GM18520 (cell line): ENCODE results near the gene ZIC1.

Experiments
- ATAC-seq: cut with Tn5 transposase; IDR thresholded peaks from one replicate; pipeline ENCODE4 v1.9.1; 2021; ENCODE audit not compliant: unreplicated experiment

Gene ZIC1

GRCh38 chr3:147420353-147421183, 11.4 kb downstream of the ZIC1 start:
- ATAC-seq, result no peak

DNA sequence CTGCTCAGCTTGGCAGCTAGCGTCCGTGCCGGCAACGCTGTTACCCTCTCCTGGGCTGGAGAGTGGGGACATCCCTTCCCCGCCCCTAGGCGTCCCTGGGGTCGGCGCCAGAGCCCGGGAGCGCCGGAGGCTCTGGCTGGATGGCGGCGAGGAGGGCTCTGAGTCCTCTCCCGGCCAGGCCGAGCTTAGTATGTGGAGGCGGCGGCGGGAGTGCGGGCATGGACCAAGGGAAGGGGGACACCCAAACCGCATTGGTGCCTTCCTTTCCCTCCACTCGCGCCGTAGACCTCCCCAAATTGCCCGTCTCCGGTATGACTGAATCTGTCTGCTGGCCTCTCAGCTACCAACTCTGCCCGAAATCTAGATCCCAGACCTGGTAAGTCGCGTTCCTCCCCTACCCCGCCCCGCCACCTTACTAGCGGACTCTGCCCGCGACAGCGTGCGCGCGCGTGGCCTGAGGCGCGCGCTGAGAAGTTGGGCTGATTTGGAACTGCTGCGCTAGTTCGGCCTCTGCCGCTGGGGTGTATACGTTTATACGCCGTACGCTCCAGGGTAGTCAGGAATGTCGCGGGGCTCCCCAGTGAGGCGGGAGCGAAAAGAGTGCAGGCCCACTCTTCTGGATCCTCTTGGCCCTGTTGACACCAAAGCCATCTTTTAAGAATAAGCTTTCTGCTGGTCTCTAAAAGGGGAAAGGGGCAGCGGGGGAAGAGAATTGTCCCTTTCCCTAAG, 12.2 kb downstream of the ZIC1 start:
- no peak for ATAC-seq

DNA sequence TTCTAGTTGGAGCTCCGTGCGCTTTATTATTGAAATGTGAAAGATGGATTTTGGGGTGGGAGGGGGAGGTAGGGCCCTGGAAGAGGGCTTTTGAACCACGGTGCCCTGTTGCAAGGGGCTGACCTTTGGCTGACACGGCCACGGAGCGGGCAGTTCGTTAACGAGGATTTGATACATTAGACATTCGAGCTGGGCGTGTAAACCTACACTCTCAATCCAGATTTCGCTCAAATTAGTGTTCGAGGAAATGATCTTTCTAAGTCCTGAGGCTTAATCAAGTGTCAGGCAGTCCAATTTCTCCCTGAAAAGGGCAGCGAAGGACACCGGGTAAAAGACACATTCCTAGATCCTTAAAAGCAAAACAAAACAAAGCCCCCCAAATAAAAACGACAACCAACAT, 13.0 kb downstream of the ZIC1 start:
- no peak for ATAC-seq

DNA sequence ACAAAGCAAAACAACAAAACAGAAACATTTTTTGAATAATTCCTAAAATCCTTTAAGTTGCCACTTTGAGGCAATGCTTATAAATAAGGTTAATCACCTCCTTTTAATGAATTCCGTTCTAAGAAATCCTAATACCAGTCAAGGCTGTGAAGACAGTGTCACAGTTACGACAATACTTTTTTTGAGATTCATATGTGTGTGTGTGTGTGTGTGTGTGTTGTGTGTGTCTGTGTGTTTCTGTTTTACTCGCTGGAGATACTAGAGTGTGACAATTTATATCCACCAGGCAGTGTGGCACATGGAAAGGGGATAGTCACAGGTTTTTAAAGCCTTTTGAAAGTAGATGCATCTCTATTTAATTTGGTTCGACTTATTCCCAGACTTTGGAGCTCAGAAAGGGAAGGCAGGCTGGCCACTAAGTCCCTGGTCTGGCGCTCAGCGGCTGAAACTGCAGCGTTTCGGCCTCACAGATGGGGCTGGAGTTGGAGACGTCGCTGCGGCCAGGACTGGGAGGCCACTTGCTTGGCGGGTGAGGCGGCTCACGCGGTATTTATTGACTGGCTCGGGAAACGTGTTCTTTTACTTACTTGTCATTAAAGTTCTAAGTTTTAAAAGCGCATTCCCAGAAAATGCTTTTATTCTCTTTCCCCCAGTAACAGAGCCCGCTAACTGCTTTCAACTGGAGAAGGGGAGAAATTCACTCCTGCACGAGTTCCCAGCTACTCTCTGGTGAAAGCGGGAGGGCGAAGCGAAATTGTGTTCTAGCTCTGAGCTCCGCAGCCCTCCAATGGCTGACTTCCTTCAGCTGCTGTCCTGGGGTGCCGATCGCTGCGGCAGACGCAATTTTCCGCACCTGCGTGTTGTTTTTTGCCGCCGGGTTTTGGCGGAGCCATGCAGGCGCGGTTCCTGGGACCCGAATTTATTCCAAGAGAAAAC, 13.7 kb downstream of the ZIC1 start:
- ATAC-seq, result no peak

DNA sequence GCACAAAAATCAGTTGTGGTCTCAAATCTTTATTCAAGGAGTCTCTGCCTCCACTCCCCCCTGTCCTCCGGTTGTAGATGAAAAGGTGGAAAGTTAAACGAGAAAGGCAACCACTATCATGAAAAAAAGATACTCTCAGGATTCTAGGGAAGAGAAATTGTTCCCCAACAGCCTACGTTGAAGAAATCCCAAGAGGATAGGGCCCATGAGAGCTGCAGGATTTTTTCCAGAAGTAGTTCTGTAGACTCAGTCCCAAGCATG, 14.3 kb downstream of the ZIC1 start:
- ATAC-seq, result no peak

GRCh38 chr3:147423798-147424580, 14.8 kb downstream of the ZIC1 start:
- ATAC-seq, result no peak

- no peak for ATAC-seq
These were observed 15.6 kb downstream of the ZIC1 start for GRCh38 chr3:147424581-147425387.

DNA sequence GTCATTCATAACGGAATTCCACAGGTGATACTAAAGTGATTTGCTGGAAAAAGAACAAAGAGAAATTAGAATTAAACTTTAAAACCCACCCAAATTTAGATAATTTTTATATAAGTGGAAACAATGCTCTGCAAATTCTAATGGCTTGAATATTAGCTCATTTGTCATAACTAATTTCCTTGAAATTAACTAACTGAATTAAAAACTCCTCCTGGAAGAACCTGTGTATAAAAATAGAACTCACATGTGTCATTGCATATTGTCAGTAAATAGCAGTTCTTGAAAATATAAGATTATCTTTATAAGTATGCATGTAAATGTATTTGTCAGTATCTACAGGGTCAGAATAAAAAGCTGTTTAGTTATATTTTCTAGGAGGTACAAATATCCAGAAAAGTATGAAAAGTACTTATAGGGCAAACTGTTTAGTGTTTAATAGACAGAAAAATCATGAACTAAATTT, 16.3 kb downstream of the ZIC1 start:
- ATAC-seq, result no peak

- no peak for ATAC-seq
These were observed 17.8 kb downstream of the ZIC1 start for GRCh38 chr3:147426931-147427330.

- ATAC-seq, result no peak
These were observed 18.6 kb downstream of the ZIC1 start for GRCh38 chr3:147427746-147428145.

GRCh38 chr3:147428326-147428725, 19.2 kb downstream of the ZIC1 start:
- ATAC-seq, result no peak

DNA sequence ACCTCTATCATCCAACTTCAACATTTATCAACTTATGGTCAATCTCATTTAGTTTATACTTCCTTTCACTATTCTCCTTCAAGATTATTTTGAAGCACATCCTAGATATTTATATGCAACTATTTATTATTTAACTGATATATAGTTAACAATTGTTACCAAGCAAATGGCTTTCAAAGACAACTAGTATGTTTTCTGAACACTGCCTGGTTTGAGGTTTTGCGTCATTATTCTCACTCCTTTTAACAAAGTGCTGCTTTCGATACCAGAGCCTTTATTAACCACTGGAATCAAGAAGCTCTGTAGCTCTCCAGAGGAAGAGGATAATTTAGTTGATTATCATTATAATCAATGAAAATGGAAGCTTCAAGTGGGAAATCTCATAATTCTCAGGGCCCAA, 19.6 kb downstream of the ZIC1 start:
- no peak for ATAC-seq

DNA sequence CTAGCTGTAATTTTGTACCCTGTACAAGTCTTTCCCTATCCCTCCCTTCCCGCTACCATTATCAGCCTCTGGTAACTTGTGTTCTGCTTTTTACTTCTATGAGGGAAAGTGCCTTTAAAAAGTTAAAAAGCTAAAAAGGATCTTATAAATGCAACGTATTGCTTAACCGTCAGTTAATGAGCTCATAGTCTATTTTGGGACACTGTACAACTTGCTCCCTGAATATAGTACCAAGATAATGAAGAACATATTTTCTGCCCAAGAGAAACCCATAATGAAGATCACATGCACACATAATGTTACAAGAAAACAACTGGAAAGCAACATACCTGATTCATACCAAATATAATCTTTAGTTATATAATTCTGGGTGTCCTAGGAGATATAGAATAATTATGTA, 22.6 kb downstream of the ZIC1 start:
- ATAC-seq, result no peak

DNA sequence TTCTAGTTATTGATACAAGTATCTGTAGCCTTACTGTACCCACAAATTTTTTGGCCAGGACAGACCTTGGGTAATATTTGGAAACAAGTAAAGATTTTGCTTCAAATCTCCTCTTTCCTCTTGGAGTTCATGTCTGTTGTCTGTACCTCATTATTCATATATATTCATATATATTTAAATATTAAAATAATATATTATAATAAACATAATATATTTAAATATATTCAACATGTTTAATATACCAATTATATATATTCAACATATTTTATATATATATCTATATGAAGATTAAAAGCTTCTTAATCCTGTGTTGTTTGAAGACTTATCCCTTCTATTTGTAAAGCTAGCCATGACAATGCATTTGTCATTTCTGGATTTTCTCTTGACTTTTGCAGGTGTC, 38.1 kb downstream of the ZIC1 start:
- ATAC-seq, result no peak

DNA sequence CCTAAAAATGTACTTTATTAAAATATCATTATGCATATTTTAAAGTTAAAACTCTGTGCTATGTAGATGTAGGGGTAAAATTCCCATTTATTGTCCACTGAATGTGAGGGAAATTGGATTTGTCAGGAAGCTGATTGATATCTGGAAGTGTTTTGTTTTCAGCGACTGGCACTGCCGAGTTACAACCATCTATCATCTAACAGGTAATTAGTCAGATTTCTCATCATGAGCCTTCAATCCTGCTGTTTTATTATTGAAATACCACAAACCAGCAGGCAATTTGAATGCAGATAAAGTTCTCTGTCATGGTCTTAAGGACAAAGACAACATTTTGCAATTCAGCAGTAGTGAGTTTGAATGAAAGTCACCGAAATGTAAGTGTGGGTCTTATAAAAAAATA, 40.5 kb downstream of the ZIC1 start:
- no peak for ATAC-seq

- no peak for ATAC-seq
These were observed 50.0 kb downstream of the ZIC1 start for GRCh38 chr3:147458995-147459704.

- no peak for ATAC-seq
These were observed 53.7 kb downstream of the ZIC1 start for GRCh38 chr3:147462856-147463255.
